Activated CD4-positive, alpha-beta memory T cell treated with anti-CD3 and anti-CD28 coated beads for 36 hours (primary cell): ENCODE results near the gene CHCHD10. TPM values are rescaled to one million over a fixed set of nuclear protein-coding genes. Genes with fewer than 3 reads are reported as not detected.
A peak's percentile ranks its signal among the peaks of the same experiment; 100 is the strongest.

ENCODE experiments used
- CTCF ChIA-PET: fragments of 350-600 bp; sonication (Branson Sonifier 250); formaldehyde crosslinking; loops from one replicate; lab custom pipeline; 2021; ENCODE audit warnings: antibody characterized with exemption, inconsistent platforms; lab: Charles Lee
- POLR2A ChIA-PET: fragments of 350-600 bp; sonication (Branson Sonifier 250); formaldehyde crosslinking; loops from one replicate; lab custom pipeline; 2021; ENCODE audit warnings: antibody characterized with exemption; lab: Charles Lee
- DNase-seq: peaks from one replicate; pipeline ENCODE4 v3.0.0-alpha.2; 2020
- H3K27ac Mint-ChIP-seq: one replicate; pipeline ENCODE4 v1.8.0; 2021; ENCODE audit warnings: mixed read lengths
- H3K27me3 Mint-ChIP-seq: one replicate; pipeline ENCODE4 v1.8.0; 2021; ENCODE audit warnings: mixed read lengths
- H3K36me3 Mint-ChIP-seq: one replicate; pipeline ENCODE4 v1.8.0; 2021; ENCODE audit warnings: mixed read lengths
- H3K4me1 Mint-ChIP-seq: one replicate; pipeline ENCODE4 v1.8.0; 2021; ENCODE audit warnings: low read depth, mixed read lengths
- H3K4me3 Mint-ChIP-seq: one replicate; pipeline ENCODE4 v1.8.0; 2021; ENCODE audit warnings: mild to moderate bottlenecking, mixed read lengths
- H3K9me3 Mint-ChIP-seq: one replicate; pipeline ENCODE4 v1.8.0; 2021; ENCODE audit warnings: mixed read lengths
- intact Hi-C: fragments of 100-400 bp; cut with micrococcal nuclease; formaldehyde crosslinking; loops from one replicate; pipeline ENCODE4 v1.15.1; 2023
- total RNA-seq, 2 experiments: library from RNA; stranded (reverse); gene quantifications; one replicate each; pipeline ENCODE4 v1.2.3, GENCODE V29; 2021

The CHCHD10 gene
- total RNA-seq, 2 experiments from 2014 or later: 144 to 157 TPM

- no peak overlapping the region for H3K27ac Mint-ChIP-seq
Measured at GRCh38 chr22:23777776-23778576, 10.2 kb upstream of the CHCHD10 start.

GRCh38 chr22:23775779-23776375 lies 8.1 kb upstream of the CHCHD10 start:
- ChIA-PET CTCF (no interaction called here), POLR2A (interaction anchor here (0.7 kb wide), 1 partner anchor 10 kb away, joined by 3 read pairs; no protein-coding TSS in a partner anchor)
- no peaks in the 10 kb centered on the region for H3K27me3 Mint-ChIP-seq
- H3K9me3 Mint-ChIP-seq: no peaks in the 10 kb centered on the region
- no peak overlapping the region for H3K27ac Mint-ChIP-seq
- intact Hi-C loops: no loop called here
- no peak overlapping the region for H3K4me3 Mint-ChIP-seq
- no peaks in the 10 kb centered on the region for H3K36me3 Mint-ChIP-seq
- peaks cover 15% of the 10 kb centered on the region for H3K4me1 Mint-ChIP-seq
- DNase-seq: no peak

More at GRCh38 chr22:23777776-23778576, 10.2 kb upstream of the CHCHD10 start:
- Mint-ChIP-seq H3K9me3 (no peaks in the 10 kb centered on the region), H3K4me3 (no peak overlapping the region), H3K36me3 (no peaks in the 10 kb centered on the region), H3K4me1 (peaks cover 5% of the 10 kb centered on the region), H3K27me3 (no peaks in the 10 kb centered on the region)
- no peak for DNase-seq
- CTCF ChIA-PET: interaction anchor here (0.6 kb wide), 1 partner anchor 11 kb away, joined by 3 read pairs; no protein-coding TSS in a partner anchor
- POLR2A ChIA-PET: interaction anchor here (1.6 kb wide), 1 partner anchor 10 kb away, joined by 8 read pairs; the partner anchor contains the start of gene CHCHD10
- intact Hi-C loops: no loop called here

GRCh38 chr22:23774922-23775436 lies 7.2 kb upstream of the CHCHD10 start:
- H3K9me3 Mint-ChIP-seq: no peaks in the 10 kb centered on the region
- no peaks in the 10 kb centered on the region for H3K36me3 Mint-ChIP-seq
- intact Hi-C loops: no loop called here
- ChIA-PET POLR2A (interaction anchor here (1.0 kb wide), 1 partner anchor 82 kb away, joined by 3 read pairs; the partner anchor contains the start of gene SLC2A11), CTCF (interaction anchor here (0.9 to 1.3 kb wide), 2 partner anchors 12 to 75 kb away, joined by 3 read pairs; partner anchors contain the start of gene SMARCB1)
- H3K4me1 Mint-ChIP-seq: peaks cover 15% of the 10 kb centered on the region
- H3K4me3 Mint-ChIP-seq: no peak overlapping the region
- no peak overlapping the region for H3K27ac Mint-ChIP-seq
- no peaks in the 10 kb centered on the region for H3K27me3 Mint-ChIP-seq
- DNase-seq: no peak

GRCh38 chr22:23774114-23774921 lies 6.5 kb upstream of the CHCHD10 start:
- no peak overlapping the region for H3K27ac Mint-ChIP-seq
- no peak for DNase-seq
- H3K4me3 Mint-ChIP-seq: no peak overlapping the region
- POLR2A ChIA-PET: interaction anchor here (1.0 kb wide), 1 partner anchor 83 kb away, joined by 3 read pairs; the partner anchor contains the start of gene SLC2A11
- intact Hi-C loops: no loop called here
- no peaks in the 10 kb centered on the region for H3K27me3 Mint-ChIP-seq
- CTCF ChIA-PET: interaction anchor here (0.9 to 1.3 kb wide), 2 partner anchors 13 to 75 kb away, joined by 3 read pairs; partner anchors contain the start of gene SMARCB1
- no peaks in the 10 kb centered on the region for H3K9me3 Mint-ChIP-seq
- H3K36me3 Mint-ChIP-seq: no peaks in the 10 kb centered on the region
- peaks cover 15% of the 10 kb centered on the region for H3K4me1 Mint-ChIP-seq

- peak overlapping the region; percentile 4 for H3K4me3 Mint-ChIP-seq
- POLR2A ChIA-PET: no interaction called here
- CTCF ChIA-PET: interaction anchor here (1.3 to 1.4 kb wide), 2 partner anchors 76 kb away, joined by 3 to 4 read pairs; no protein-coding TSS in a partner anchor
- DNase-seq: no peak
- no peak overlapping the region for H3K27ac Mint-ChIP-seq
- intact Hi-C loops: loop anchor here (2.0 kb wide), 1 partner anchor 13 kb away; the partner anchor contains the start of gene SMARCB1
- H3K27me3 Mint-ChIP-seq: no peaks in the 10 kb centered on the region
- H3K36me3 Mint-ChIP-seq: no peaks in the 10 kb centered on the region
- peaks cover 15% of the 10 kb centered on the region for H3K4me1 Mint-ChIP-seq
- H3K9me3 Mint-ChIP-seq: no peaks in the 10 kb centered on the region
Measured at GRCh38 chr22:23773483-23774113, 5.8 kb upstream of the CHCHD10 start.

- H3K9me3 Mint-ChIP-seq: no peaks in the 10 kb centered on the region
- no peaks in the 10 kb centered on the region for H3K27me3 Mint-ChIP-seq
- intact Hi-C loops: loop anchor here (2.0 kb wide), 1 partner anchor 14 kb away; the partner anchor contains the start of gene SMARCB1
- peaks cover 15% of the 10 kb centered on the region for H3K4me1 Mint-ChIP-seq
- POLR2A ChIA-PET: interaction anchor here (2.1 kb wide), 1 partner anchor 14 kb away, joined by 6 read pairs; the partner anchor contains the start of gene SMARCB1
- no peak within 1 kb of the TSS for H3K27ac Mint-ChIP-seq
- peak; percentile 58 for DNase-seq
- no peaks in the 10 kb centered on the region for H3K36me3 Mint-ChIP-seq
- peak within 1 kb of the TSS; percentile 62 for H3K4me3 Mint-ChIP-seq
- CTCF ChIA-PET: interaction anchor here (1.4 kb wide), 1 partner anchor 77 kb away, joined by 4 read pairs; no protein-coding TSS in a partner anchor
Measured at GRCh38 chr22:23772649-23773473, 5.1 kb upstream of the CHCHD10 start, which contains the start of gene MMP11. MMP11 (plus strand) TSS chr22:23772849; CDS start chr22:23772871, 22 bp downstream.

GRCh38 chr22:23772315-23772648 lies 4.5 kb upstream of the CHCHD10 start:
- DNase-seq: no peak
- H3K36me3 Mint-ChIP-seq: no peaks in the 10 kb centered on the region
- H3K27ac Mint-ChIP-seq: no peak overlapping the region
- no peaks in the 10 kb centered on the region for H3K9me3 Mint-ChIP-seq
- H3K4me3 Mint-ChIP-seq: peak overlapping the region; percentile 62
- intact Hi-C loops: loop anchor here (2.0 kb wide), 1 partner anchor 15 kb away; the partner anchor contains the start of gene SMARCB1
- POLR2A ChIA-PET: interaction anchor here (2.1 kb wide), 1 partner anchor 15 kb away, joined by 6 read pairs; the partner anchor contains the start of gene SMARCB1
- CTCF ChIA-PET: interaction anchor here (1.4 kb wide), 1 partner anchor 78 kb away, joined by 4 read pairs; no protein-coding TSS in a partner anchor
- no peaks in the 10 kb centered on the region for H3K27me3 Mint-ChIP-seq
- H3K4me1 Mint-ChIP-seq: peaks cover 15% of the 10 kb centered on the region

GRCh38 chr22:23769321-23769965 lies 1.7 kb upstream of the CHCHD10 start:
- Mint-ChIP-seq H3K4me3 (no peak overlapping the region), H3K36me3 (peaks cover 5% of the 10 kb centered on the region), H3K4me1 (peaks cover 32% of the 10 kb centered on the region), H3K9me3 (no peaks in the 10 kb centered on the region), H3K27me3 (no peaks in the 10 kb centered on the region), H3K27ac (no peak overlapping the region)
- DNase-seq: no peak
- intact Hi-C loops: loop anchor here (10.0 kb wide), 1 partner anchor 65 kb away; no protein-coding TSS in a partner anchor
- ChIA-PET CTCF (interaction anchor here (0.7 to 2.9 kb wide), 5 partner anchors 16 to 179 kb away, joined by 3 to 12 read pairs (median 4); partner anchors contain the start of genes MIF and VPREB3), POLR2A (no interaction called here)

GRCh38 chr22:23767303-23767672 lies 484 bp downstream of the CHCHD10 start:
- intact Hi-C loops: loop anchor here (10.0 kb wide), 1 partner anchor 62 kb away; no protein-coding TSS in a partner anchor
- POLR2A ChIA-PET: interaction anchor here (0.8 to 1.4 kb wide), 6 partner anchors 11 to 83 kb away, joined by 3 to 8 read pairs (median 4); no protein-coding TSS in a partner anchor
- peaks cover 5% of the 10 kb centered on the region for H3K36me3 Mint-ChIP-seq
- CTCF ChIA-PET: interaction anchor here (0.6 to 2.9 kb wide), 4 partner anchors 11 to 127 kb away, joined by 3 to 12 read pairs (median 4); partner anchors contain the start of gene MIF
- H3K9me3 Mint-ChIP-seq: no peaks in the 10 kb centered on the region
- peak overlapping the region; percentile 76 for H3K4me3 Mint-ChIP-seq
- H3K4me1 Mint-ChIP-seq: peaks cover 42% of the 10 kb centered on the region
- no peak for DNase-seq
- peak overlapping the region; percentile 42 for H3K27ac Mint-ChIP-seq
- H3K27me3 Mint-ChIP-seq: no peaks in the 10 kb centered on the region
